Measurements from ENCODE around the gene CES5A.
"Not testable (repeated sequence)": the region's sequence is repeated elsewhere in the genome, so short reads cannot be mapped to it uniquely, and the experiment has no call there.

DNA sequence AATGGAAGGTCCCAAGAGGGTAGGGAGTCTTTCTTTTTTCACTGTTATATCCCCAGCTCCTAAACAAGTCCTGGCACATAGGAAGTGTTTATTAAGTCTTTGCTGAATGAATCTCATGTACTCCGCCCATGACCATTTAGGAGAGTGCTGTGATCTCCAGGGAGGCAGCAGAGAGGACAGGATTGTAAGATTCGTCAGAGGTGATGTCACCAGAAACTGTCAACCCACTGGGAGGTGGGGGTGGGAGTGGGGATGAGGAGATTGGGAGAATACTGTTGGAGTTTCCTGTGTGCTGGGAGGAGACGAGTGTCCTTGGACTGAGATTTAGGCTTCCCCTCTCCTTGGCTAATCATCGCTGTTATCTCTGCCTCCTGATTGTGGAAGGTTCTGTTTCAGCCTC lies 59.0 kb downstream of the CES5A start:
- TF ChIP-seq, protein P1, sequence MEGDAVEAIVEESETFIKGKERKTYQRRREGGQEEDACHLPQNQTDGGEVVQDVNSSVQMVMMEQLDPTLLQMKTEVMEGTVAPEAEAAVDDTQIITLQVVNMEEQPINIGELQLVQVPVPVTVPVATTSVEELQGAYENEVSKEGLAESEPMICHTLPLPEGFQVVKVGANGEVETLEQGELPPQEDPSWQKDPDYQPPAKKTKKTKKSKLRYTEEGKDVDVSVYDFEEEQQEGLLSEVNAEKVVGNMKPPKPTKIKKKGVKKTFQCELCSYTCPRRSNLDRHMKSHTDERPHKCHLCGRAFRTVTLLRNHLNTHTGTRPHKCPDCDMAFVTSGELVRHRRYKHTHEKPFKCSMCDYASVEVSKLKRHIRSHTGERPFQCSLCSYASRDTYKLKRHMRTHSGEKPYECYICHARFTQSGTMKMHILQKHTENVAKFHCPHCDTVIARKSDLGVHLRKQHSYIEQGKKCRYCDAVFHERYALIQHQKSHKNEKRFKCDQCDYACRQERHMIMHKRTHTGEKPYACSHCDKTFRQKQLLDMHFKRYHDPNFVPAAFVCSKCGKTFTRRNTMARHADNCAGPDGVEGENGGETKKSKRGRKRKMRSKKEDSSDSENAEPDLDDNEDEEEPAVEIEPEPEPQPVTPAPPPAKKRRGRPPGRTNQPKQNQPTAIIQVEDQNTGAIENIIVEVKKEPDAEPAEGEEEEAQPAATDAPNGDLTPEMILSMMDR (IDR thresholded peaks at IDR 0.05): not testable (repeated sequence)
- not testable (repeated sequence) for TF ChIP-seq POLR2AphosphoS5 (IDR thresholded peaks at IDR 0.05)
